Ishikawa (cell line): Measurements from ENCODE around the gene SMG7.

Experiments
- CEBPB ChIP-seq: IDR thresholded peaks from 2 replicates; pipeline ENCODE4 v1.6.1; 2012
- EGR1 ChIP-seq: IDR thresholded peaks from 2 replicates; pipeline ENCODE4 v1.6.1; 2012
- EP300 ChIP-seq: IDR thresholded peaks from 2 replicates; pipeline ENCODE4 v1.6.1; 2012; ENCODE audit warnings: borderline replicate concordance
- FOXM1 ChIP-seq: IDR thresholded peaks from 2 replicates; pipeline ENCODE4 v1.6.1; 2012; ENCODE audit warnings: low read depth, borderline replicate concordance
- RAD21 ChIP-seq: IDR thresholded peaks from 2 replicates; pipeline ENCODE4 v1.6.1; 2012; ENCODE audit warnings: low read depth
- TAF1 ChIP-seq: IDR thresholded peaks from 2 replicates; pipeline ENCODE4 v1.6.1; 2012; ENCODE audit warnings: low read depth, mild to moderate bottlenecking
- USF1 ChIP-seq: IDR thresholded peaks from 2 replicates; pipeline ENCODE4 v1.6.1; 2012
- YY1 ChIP-seq: IDR thresholded peaks from 2 replicates; pipeline ENCODE4 v1.6.1; 2012; ENCODE audit warnings: low read depth
- TF ChIP-seq, protein P1 (sequence below): IDR thresholded peaks from 2 replicates; pipeline ENCODE4 v1.6.1; 2012; ENCODE audit warnings: low read depth, mild to moderate bottlenecking

DNA sequence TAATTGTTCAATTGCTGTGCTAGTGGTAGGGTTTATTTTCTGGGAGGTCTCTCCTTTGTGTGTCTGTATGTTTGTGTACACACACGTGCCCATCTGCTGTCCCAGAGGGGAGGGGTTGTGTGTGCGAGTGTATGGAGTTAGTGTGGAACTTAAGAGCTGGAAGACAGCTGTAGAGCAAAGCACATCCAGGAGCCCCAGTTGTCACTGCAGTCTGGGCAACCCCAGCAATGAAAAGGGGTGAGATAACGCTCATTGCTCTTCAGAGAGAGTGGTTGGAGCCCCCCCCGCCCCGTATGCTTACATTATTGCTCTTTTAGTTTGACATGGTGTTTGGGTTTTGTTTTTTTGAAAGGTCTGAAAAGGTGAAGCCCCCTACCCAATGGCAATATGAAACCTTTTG, 81.0 kb downstream of the SMG7 start:
- TF ChIP-seq FOXM1 = no peak
- TF ChIP-seq, protein P1, sequence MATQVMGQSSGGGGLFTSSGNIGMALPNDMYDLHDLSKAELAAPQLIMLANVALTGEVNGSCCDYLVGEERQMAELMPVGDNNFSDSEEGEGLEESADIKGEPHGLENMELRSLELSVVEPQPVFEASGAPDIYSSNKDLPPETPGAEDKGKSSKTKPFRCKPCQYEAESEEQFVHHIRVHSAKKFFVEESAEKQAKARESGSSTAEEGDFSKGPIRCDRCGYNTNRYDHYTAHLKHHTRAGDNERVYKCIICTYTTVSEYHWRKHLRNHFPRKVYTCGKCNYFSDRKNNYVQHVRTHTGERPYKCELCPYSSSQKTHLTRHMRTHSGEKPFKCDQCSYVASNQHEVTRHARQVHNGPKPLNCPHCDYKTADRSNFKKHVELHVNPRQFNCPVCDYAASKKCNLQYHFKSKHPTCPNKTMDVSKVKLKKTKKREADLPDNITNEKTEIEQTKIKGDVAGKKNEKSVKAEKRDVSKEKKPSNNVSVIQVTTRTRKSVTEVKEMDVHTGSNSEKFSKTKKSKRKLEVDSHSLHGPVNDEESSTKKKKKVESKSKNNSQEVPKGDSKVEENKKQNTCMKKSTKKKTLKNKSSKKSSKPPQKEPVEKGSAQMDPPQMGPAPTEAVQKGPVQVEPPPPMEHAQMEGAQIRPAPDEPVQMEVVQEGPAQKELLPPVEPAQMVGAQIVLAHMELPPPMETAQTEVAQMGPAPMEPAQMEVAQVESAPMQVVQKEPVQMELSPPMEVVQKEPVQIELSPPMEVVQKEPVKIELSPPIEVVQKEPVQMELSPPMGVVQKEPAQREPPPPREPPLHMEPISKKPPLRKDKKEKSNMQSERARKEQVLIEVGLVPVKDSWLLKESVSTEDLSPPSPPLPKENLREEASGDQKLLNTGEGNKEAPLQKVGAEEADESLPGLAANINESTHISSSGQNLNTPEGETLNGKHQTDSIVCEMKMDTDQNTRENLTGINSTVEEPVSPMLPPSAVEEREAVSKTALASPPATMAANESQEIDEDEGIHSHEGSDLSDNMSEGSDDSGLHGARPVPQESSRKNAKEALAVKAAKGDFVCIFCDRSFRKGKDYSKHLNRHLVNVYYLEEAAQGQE = no peak
- TF ChIP-seq EP300 = no peak
- no peak for TF ChIP-seq RAD21
- TF ChIP-seq EGR1 = no peak
- no peak for TF ChIP-seq TAF1
- TF ChIP-seq YY1 = no peak
- TF ChIP-seq USF1 = no peak
- TF ChIP-seq CEBPB = no peak
